ENCODE results near the gene MAPK9. TPM values are rescaled to one million over a fixed set of nuclear protein-coding genes. Genes with fewer than 3 reads are reported as not detected.

The MAPK9 gene
- total RNA-seq, 1 experiment from 2014 or later = 54.0 TPM

DNA sequence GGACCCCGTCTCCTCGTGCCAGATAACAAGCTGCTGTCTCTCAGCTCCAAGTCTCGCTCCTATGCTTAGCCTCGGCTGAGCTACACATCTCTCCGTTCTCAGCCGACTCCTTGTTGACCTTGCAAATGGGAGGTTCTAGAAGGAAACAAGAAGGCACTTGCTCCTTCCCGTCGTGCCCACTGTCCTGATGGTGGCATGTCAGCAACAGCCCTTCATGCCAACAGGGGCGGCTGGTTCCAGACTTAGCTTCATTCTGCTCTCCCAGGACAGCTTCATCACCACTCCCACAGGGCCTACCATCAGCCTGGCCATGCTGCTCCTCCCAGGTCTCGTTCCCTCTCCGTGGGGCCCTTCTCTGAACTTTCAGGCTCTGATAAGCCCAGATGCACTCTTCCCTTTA, 69.8 kb downstream of the MAPK9 start:
- no TSS peak for BruUV-seq (replicated peaks)
- intact Hi-C loops (cut with micrococcal nuclease; ENCODE audit: unreplicated experiment) = no loop called here
- Histone ChIP-seq H3K4me3 (no peak overlapping the region), H3K4me2 (no peak overlapping the region), H3K9me3 (ENCODE audit: insufficient read depth, low read depth) (0 out of 2 replicates have a peak, but pooled peaks cover 7% of the 10 kb centered on the region), H3K4me1 (replicated peaks; ENCODE audit: insufficient read depth) (no peaks in the 10 kb centered on the region), H2AFZ (no peak overlapping the region), H3K27me3 (ENCODE audit: insufficient read depth, low read depth) (peaks cover 8% of the 10 kb centered on the region; the same call in 1 of the 2 replicates), H3K36me3 (ENCODE audit: low read depth) (no peaks in the 10 kb centered on the region), H3F3A (ENCODE audit: insufficient read depth, low read depth) (no peaks in the 10 kb centered on the region), H4K20me1 (ENCODE audit: insufficient read depth) (no peaks in the 10 kb centered on the region), H3K79me2 (ENCODE audit: low read depth) (no peaks in the 10 kb centered on the region), H3K9me2 (ENCODE audit: insufficient read depth) (no peaks in the 10 kb centered on the region), H3K27ac (no peak overlapping the region)
- ChIA-PET POLR2A (ENCODE audit: unreplicated experiment) (no interaction called here), CTCF (interaction anchor here (0.6 kb wide), 1 partner anchor 580 kb away, joined by 13 read pairs; the partner anchor contains the start of gene MGAT1)
- TF ChIP-seq, protein P1, sequence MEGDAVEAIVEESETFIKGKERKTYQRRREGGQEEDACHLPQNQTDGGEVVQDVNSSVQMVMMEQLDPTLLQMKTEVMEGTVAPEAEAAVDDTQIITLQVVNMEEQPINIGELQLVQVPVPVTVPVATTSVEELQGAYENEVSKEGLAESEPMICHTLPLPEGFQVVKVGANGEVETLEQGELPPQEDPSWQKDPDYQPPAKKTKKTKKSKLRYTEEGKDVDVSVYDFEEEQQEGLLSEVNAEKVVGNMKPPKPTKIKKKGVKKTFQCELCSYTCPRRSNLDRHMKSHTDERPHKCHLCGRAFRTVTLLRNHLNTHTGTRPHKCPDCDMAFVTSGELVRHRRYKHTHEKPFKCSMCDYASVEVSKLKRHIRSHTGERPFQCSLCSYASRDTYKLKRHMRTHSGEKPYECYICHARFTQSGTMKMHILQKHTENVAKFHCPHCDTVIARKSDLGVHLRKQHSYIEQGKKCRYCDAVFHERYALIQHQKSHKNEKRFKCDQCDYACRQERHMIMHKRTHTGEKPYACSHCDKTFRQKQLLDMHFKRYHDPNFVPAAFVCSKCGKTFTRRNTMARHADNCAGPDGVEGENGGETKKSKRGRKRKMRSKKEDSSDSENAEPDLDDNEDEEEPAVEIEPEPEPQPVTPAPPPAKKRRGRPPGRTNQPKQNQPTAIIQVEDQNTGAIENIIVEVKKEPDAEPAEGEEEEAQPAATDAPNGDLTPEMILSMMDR (conservative IDR thresholded peaks at IDR 0.05) = no peak
- no peak for TF ChIP-seq EZH2 (IDR thresholded peaks at IDR 0.05; ENCODE audit: low read depth)
- DNase-seq = no peak

DNA sequence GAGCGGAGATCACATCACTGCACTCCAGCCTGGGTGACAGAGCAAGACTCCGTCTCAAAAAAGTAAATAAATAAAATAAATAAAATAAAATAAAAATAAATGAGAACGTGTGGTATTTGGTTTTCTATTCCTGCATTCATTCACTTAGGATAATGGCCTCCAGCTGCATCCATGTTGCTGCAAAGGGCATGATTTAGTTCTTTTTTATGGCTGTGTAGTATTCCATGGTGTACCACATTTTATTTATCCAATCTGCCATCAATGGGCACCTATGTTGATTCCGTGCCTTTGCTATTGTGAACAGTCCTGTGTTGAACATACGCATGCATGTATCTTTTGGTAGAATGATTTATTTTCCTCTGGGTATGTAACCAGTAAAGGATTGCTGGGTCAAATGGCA, 74.1 kb downstream of the MAPK9 start:
- Histone ChIP-seq H3F3A (ENCODE audit: insufficient read depth, low read depth) (no peaks in the 10 kb centered on the region; the same call in 1 of the 2 replicates), H3K9me3 (ENCODE audit: insufficient read depth, low read depth) (0 out of 2 replicates have a peak, but pooled peaks cover 7% of the 10 kb centered on the region), H3K27ac (no peak overlapping the region), H2AFZ (no peak overlapping the region), H3K4me3 (no peak overlapping the region), H3K4me2 (no peak overlapping the region), H3K36me3 (ENCODE audit: low read depth) (no peaks in the 10 kb centered on the region), H3K9me2 (ENCODE audit: insufficient read depth) (no peaks in the 10 kb centered on the region), H4K20me1 (ENCODE audit: insufficient read depth) (no peaks in the 10 kb centered on the region), H3K27me3 (ENCODE audit: insufficient read depth, low read depth) (peaks cover 12% of the 10 kb centered on the region; the same call in 1 of the 2 replicates), H3K4me1 (replicated peaks; ENCODE audit: insufficient read depth) (no peaks in the 10 kb centered on the region), H3K79me2 (ENCODE audit: low read depth) (no peaks in the 10 kb centered on the region)
- DNase-seq = no peak
- BruUV-seq (replicated peaks) = no TSS peak
- CTCF ChIA-PET = interaction anchor here (0.6 kb wide), 1 partner anchor 75 kb away, joined by 3 read pairs; no protein-coding TSS in a partner anchor
- intact Hi-C loops (cut with micrococcal nuclease; ENCODE audit: unreplicated experiment) = no loop called here
- POLR2A ChIA-PET (ENCODE audit: unreplicated experiment) = no interaction called here
- TF ChIP-seq, protein P1 (conservative IDR thresholded peaks at IDR 0.05) = no peak
- no peak for TF ChIP-seq EZH2 (IDR thresholded peaks at IDR 0.05; ENCODE audit: low read depth)

- Histone ChIP-seq H3K4me3 (no peak overlapping the region), H4K20me1 (ENCODE audit: insufficient read depth) (no peaks in the 10 kb centered on the region), H3F3A (ENCODE audit: insufficient read depth, low read depth) (no peaks in the 10 kb centered on the region; the same call in 1 of the 2 replicates), H3K9me3 (ENCODE audit: insufficient read depth, low read depth) (0 out of 2 replicates have a peak, but pooled peaks cover 7% of the 10 kb centered on the region), H3K36me3 (ENCODE audit: low read depth) (no peaks in the 10 kb centered on the region), H3K27ac (no peak overlapping the region), H3K4me2 (no peak overlapping the region), H3K79me2 (ENCODE audit: low read depth) (no peaks in the 10 kb centered on the region), H3K4me1 (replicated peaks; ENCODE audit: insufficient read depth) (no peaks in the 10 kb centered on the region), H3K27me3 (ENCODE audit: insufficient read depth, low read depth) (peaks cover 12% of the 10 kb centered on the region; the same call in 1 of the 2 replicates), H2AFZ (no peak overlapping the region), H3K9me2 (ENCODE audit: insufficient read depth) (no peaks in the 10 kb centered on the region)
- DNase-seq = no peak
- TF ChIP-seq EZH2 (IDR thresholded peaks at IDR 0.05; ENCODE audit: low read depth) = no peak
- TF ChIP-seq, protein P1 (conservative IDR thresholded peaks at IDR 0.05) = no peak
- BruUV-seq (replicated peaks) = no TSS peak
- POLR2A ChIA-PET (ENCODE audit: unreplicated experiment) = no interaction called here
- intact Hi-C loops (cut with micrococcal nuclease; ENCODE audit: unreplicated experiment) = no loop called here
- CTCF ChIA-PET = no interaction called here
Measured at GRCh38 chr5:180216646-180217171, 75.2 kb downstream of the MAPK9 start.
